HCT116 (cell line): ENCODE measurements around the gene OBP2B. TPM values are rescaled to one million over a fixed set of nuclear protein-coding genes. Genes with fewer than 3 reads are reported as not detected.

Experiments used
- ATAC-seq: fragments of 200-7000 bp; cut with Tn5 transposase; 2 replicates; pipeline ENCODE4 v1.9.1; 2020; ENCODE audit warnings: mild to moderate bottlenecking, moderate library complexity
- BruUV-seq: library from RNA; stranded (reverse); fragments of 400-500 nt; replicated peaks from 2 replicates; lab custom pipeline; 2021; lab: Mats Ljungman, UMichigan
- CTCF ChIA-PET: fragments of 300-600 bp; sonication (Branson Sonifier 250); formaldehyde crosslinking; loops from one replicate; lab custom pipeline; 2021; ENCODE audit warnings: antibody characterized with exemption; lab: Charles Lee
- POLR2A ChIA-PET: fragments of 300-600, 350-600 bp; sonication (Branson Sonifier 250); formaldehyde crosslinking; loops from one replicate; lab custom pipeline; 2021; ENCODE audit warnings: antibody characterized with exemption; lab: Charles Lee
- RAD21 ChIA-PET, 2 experiments: fragments of 300-600 bp; sonication (Branson Sonifier 250); formaldehyde crosslinking; loops; one replicate each; lab custom pipeline; 2023; ENCODE audit warnings: low total read pairs in 2 of 2; ENCODE audit not compliant: uncharacterized antibody in 2 of 2, unreplicated experiment in 2 of 2, low non-redundant PET in 1 of 2; lab: Charles Lee
- DNase-seq: peaks from one replicate; pipeline ENCODE4 v3.0.0-alpha.2; 2010; ENCODE audit warnings: low read depth, low spot score
- H2AFZ ChIP-seq: fragments of 200-600 bp; shearing (Covaris generic), sonication (generic); 2 replicates; pipeline ENCODE4 v1.6.1; 2017; ENCODE audit warnings: low read depth, mixed run types, mixed read lengths, antibody characterized with exemption, low read length; ENCODE audit not compliant: poor library complexity, severe bottlenecking
- H3K27ac ChIP-seq: 2 replicates; pipeline ENCODE4 v1.5.1; 2012; ENCODE audit warnings: low read depth, low read length
- H3K27me3 ChIP-seq: fragments of 200-600 bp; sonication (generic); 2 replicates; pipeline ENCODE4 v1.6.1; 2016; ENCODE audit warnings: mixed run types, low read length, mixed read lengths; ENCODE audit not compliant: insufficient read depth
- H3K36me3 ChIP-seq, 2 experiments: fragments of 200-500 bp in 1 of 2; fragments of 200-600 bp in 1 of 2; sonication (Bioruptor generic) in 1 of 2; sonication (generic) in 1 of 2; 2 replicates each; pipeline versions ENCODE4 v1.5.1 to v1.6.1; 2014 to 2016; ENCODE audit warnings: low read length in 2 of 2, inconsistent platforms in 1 of 2, mixed read lengths in 1 of 2, mixed run types in 1 of 2; ENCODE audit not compliant: insufficient read depth in 2 of 2, control insufficient read depth in 1 of 2
- H3K4me1 ChIP-seq, 2 experiments: fragments of 200-600 bp in 1 of 2; sonication (generic) in 1 of 2; 2 replicates each; pipeline versions ENCODE4 v1.5.1 to v1.6.1; 2012 to 2017; ENCODE audit warnings: low read length in 2 of 2, inconsistent platforms in 1 of 2, mild to moderate bottlenecking in 1 of 2, mixed read lengths in 1 of 2, mixed run types in 1 of 2, moderate library complexity in 1 of 2; ENCODE audit not compliant: insufficient read depth in 2 of 2, control insufficient read depth in 1 of 2
- H3K4me2 ChIP-seq: fragments of 200-600 bp; sonication (generic); 2 replicates; pipeline ENCODE4 v1.6.1; 2017; ENCODE audit warnings: mixed run types, low read length, mixed read lengths
- H3K4me3 ChIP-seq, 2 experiments: fragments of 200-600 bp in 1 of 2; sonication (generic) in 1 of 2; replicated peaks in 1 of 2; 2 replicates each; pipeline ENCODE4 v1.5.1; 2011 to 2016; ENCODE audit warnings: low read length in 2 of 2, control low read depth in 1 of 2, low read depth in 1 of 2, mild to moderate bottlenecking in 1 of 2, mixed read lengths in 1 of 2, mixed run types in 1 of 2
- H3K79me2 ChIP-seq: fragments of 200-600 bp; sonication (generic); 2 replicates; pipeline ENCODE4 v1.6.1; 2017; ENCODE audit warnings: mild to moderate bottlenecking, mixed run types, low read length, moderate library complexity, mixed read lengths; ENCODE audit not compliant: insufficient read depth
- H3K9ac ChIP-seq: fragments of 200-600 bp; sonication (generic); 2 replicates; pipeline ENCODE4 v1.6.1; 2016; ENCODE audit warnings: low read length, mixed read lengths
- H3K9me2 ChIP-seq: fragments of 200-600 bp; sonication (generic), shearing (Covaris generic); 2 replicates; pipeline ENCODE4 v1.6.1; 2017; ENCODE audit warnings: mixed run types, mild to moderate bottlenecking, moderate library complexity; ENCODE audit not compliant: insufficient read depth
- H3K9me3 ChIP-seq, 2 experiments: fragments of 200-500 bp in 1 of 2; fragments of 200-600 bp in 1 of 2; sonication (Bioruptor generic) in 1 of 2; sonication (generic) in 1 of 2; 2 replicates each; pipeline ENCODE4 v1.6.1; 2014 to 2017; ENCODE audit warnings: low read length in 2 of 2, mixed read lengths in 2 of 2, inconsistent platforms in 1 of 2, low read depth in 1 of 2, mild to moderate bottlenecking in 1 of 2, mixed run types in 1 of 2, moderate library complexity in 1 of 2; ENCODE audit not compliant: control insufficient read depth in 1 of 2, insufficient read depth in 1 of 2
- H4K20me1 ChIP-seq: fragments of 200-600 bp; sonication (generic), shearing (Covaris generic); 2 replicates; pipeline ENCODE4 v1.6.1; 2017; ENCODE audit warnings: mixed run types, mild to moderate bottlenecking, moderate library complexity; ENCODE audit not compliant: insufficient read depth
- CBX3 ChIP-seq: IDR thresholded peaks from 2 replicates; pipeline ENCODE4 v1.6.1; 2012; ENCODE audit warnings: low read depth
- CTCF ChIP-seq, 3 experiments: fragments of 200-600 bp in 1 of 3; sonication (generic) in 1 of 3; IDR thresholded peaks in 2 of 3; conservative IDR thresholded peaks in 1 of 3; 2 replicates each; pipeline ENCODE4 v1.5.1; 2012 to 2017; ENCODE audit warnings: low read depth in 2 of 3, low read length in 2 of 3, antibody characterized with exemption in 1 of 3, borderline replicate concordance in 1 of 3, control low read depth in 1 of 3, mild to moderate bottlenecking in 1 of 3, mixed read lengths in 1 of 3, mixed run types in 1 of 3, moderate library complexity in 1 of 3; ENCODE audit not compliant: insufficient read depth in 1 of 3
- EGR1 ChIP-seq: IDR thresholded peaks from 2 replicates; pipeline ENCODE4 v1.6.1; 2012; ENCODE audit warnings: low read depth
- ELF1 ChIP-seq: IDR thresholded peaks from 2 replicates; pipeline ENCODE4 v1.6.1; 2012; ENCODE audit warnings: low read depth, borderline replicate concordance
- FOSL1 ChIP-seq: IDR thresholded peaks from 2 replicates; pipeline ENCODE4 v1.6.1; 2012; ENCODE audit warnings: low read depth
- JUND ChIP-seq: IDR thresholded peaks from 2 replicates; pipeline ENCODE4 v1.6.1; 2012
- MAX ChIP-seq: IDR thresholded peaks from 2 replicates; pipeline ENCODE4 v1.6.1; 2012
- POLR2A ChIP-seq: IDR thresholded peaks from 2 replicates; pipeline ENCODE4 v1.7.0; 2011; ENCODE audit warnings: borderline replicate concordance; ENCODE audit not compliant: insufficient read depth, insufficient read length; ENCODE audit errors: extremely low read depth
- RAD21 ChIP-seq: IDR thresholded peaks from 2 replicates; pipeline ENCODE4 v1.6.1; 2012; ENCODE audit warnings: low read depth, mild to moderate bottlenecking
- SRF ChIP-seq: IDR thresholded peaks from 2 replicates; pipeline ENCODE4 v1.6.1; 2012; ENCODE audit warnings: low read depth
- ZBTB33 ChIP-seq: IDR thresholded peaks from 2 replicates; pipeline ENCODE4 v1.6.1; 2011; ENCODE audit warnings: mild to moderate bottlenecking, low read length, moderate library complexity; ENCODE audit not compliant: insufficient replicate concordance; ENCODE audit errors: extremely low read depth
- ZFX ChIP-seq: fragments of 450-650 bp; IDR thresholded peaks from 2 replicates; pipeline ENCODE4 v1.6.1; 2017
- intact Hi-C: fragments of 100-400 bp; cut with micrococcal nuclease; formaldehyde crosslinking; loops from 2 replicates; pipeline ENCODE4 v1.10.0; 2022
- total RNA-seq: library from RNA; stranded (reverse); gene quantifications from one replicate; pipeline ENCODE4 v1.2.1, GENCODE V29; 2021; ENCODE audit not compliant: unreplicated experiment

The OBP2B gene
- total RNA-seq, 1 experiment from 2014 or later: not detected

DNA sequence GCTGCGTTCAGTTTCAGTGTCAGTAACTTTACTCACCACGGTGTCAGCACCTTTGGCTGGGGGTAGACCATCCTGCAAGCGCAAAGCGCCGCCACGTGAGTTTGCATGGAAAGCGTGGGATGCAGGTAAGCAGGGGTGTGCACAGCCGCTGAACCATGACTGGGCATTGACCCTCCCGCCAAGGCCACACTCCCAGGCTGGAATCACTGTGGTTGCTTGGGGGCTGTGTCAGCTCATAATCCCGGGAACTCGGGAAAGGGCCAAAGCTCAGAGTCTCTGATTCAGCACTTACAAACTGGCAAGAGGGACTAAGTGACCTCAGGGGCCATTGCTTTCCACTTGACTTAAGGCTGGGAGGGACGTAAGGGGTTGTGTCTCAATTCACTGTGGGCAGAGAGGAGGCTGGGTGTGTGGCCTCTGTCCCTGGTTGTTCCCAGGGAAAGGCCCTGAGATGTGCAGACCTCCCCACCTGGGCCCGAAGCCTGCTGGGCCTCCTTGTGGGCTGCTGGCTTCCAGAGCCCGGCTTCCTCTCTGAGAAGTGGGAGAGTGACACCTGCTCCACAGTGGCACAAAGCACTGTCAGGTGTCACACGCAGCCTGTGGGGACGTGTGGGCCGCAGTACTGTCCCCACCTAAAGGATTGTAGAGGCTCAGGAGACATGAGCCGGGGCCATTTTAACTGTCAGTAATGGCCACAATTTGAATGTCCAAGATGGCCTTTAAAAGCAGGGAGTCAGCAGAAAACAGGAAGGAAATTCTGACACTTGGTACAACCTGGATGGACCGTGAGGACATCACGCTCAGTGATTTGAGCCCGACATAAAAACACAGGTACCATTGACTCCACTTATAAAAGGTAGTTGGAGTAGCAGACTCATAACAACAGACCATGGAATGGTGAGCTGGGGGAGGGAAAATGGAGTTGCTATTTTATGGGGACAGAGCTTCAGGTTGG lies 49.3 kb upstream of the OBP2B start (continued):
- no peak for TF ChIP-seq POLR2A
- TF ChIP-seq CTCF (IDR thresholded peaks at IDR 0.05 in 2 of 3, conservative IDR thresholded peaks at IDR 0.05 in 1 of 3; ENCODE audit: borderline replicate concordance in 1 of 3, insufficient read depth in 1 of 3, low read depth in 2 of 3, low read length in 2 of 3): no peak

GRCh38 chr9:133257465-133257956 lies 48.5 kb upstream of the OBP2B start:
- no peak overlapping the region for H3K4me2 ChIP-seq
- DNase-seq (no peak), ATAC-seq (no peak)
- no peaks in the 10 kb centered on the region for H3K79me2 ChIP-seq
- TF ChIP-seq RAD21 (no peak), SRF (no peak), POLR2A (no peak), FOSL1 (no peak), ZFX (no peak), CBX3 (no peak), EGR1 (no peak), MAX (no peak), ELF1 (no peak), JUND (no peak), ZBTB33 (no peak), CTCF (IDR thresholded peaks at IDR 0.05 in 2 of 3, conservative IDR thresholded peaks at IDR 0.05 in 1 of 3; ENCODE audit: borderline replicate concordance in 1 of 3, insufficient read depth in 1 of 3, low read depth in 2 of 3, low read length in 2 of 3) (no peak)
- no peak overlapping the region for H3K4me3 ChIP-seq
- H3K9me3 ChIP-seq: no peaks in the 10 kb centered on the region
- ChIA-PET CTCF (no interaction called here), POLR2A (no interaction called here), RAD21 (no interaction called here)
- H3K4me1 ChIP-seq: peaks cover 6 to 8% of the 10 kb centered on the region in 2 experiments; a peak in 3 of 4 replicates
- no peaks in the 10 kb centered on the region for H3K9me2 ChIP-seq
- no peak overlapping the region for H2AFZ ChIP-seq
- no peak overlapping the region for H3K9ac ChIP-seq
- intact Hi-C loops: no loop called here
- no peak overlapping the region for H3K27ac ChIP-seq
- BruUV-seq: no TSS peak
- H3K27me3 ChIP-seq: no peaks in the 10 kb centered on the region
- H4K20me1 ChIP-seq: no peaks in the 10 kb centered on the region
- no peaks in the 10 kb centered on the region for H3K36me3 ChIP-seq
